Stomach (tissue), 9 donors: Measurements from ENCODE around the gene TANC1. TPM values are rescaled to one million over a fixed set of nuclear protein-coding genes. Genes with fewer than 3 reads are reported as not detected.

Experiments used
- DNase-seq, 2 donors: peaks; one replicate each; pipeline versions ENCODE4 v3.0.0 to v3.0.0-alpha.2; 2013 to 2019
- H3K27ac ChIP-seq, 5 donors: fragments of 200-600 bp in 4 of 5; sonication (generic) in 4 of 5; one replicate each; pipeline ENCODE4 v1.5.1; 2013 to 2019; ENCODE audit warnings: mild to moderate bottlenecking in 1 of 5, moderate library complexity in 1 of 5
- H3K27me3 ChIP-seq, 3 donors: fragments of 200-600 bp; sonication (generic); one replicate each; pipeline ENCODE4 v1.5.1; 2017 to 2019; ENCODE audit warnings: mixed run types in 1 of 3
- H3K36me3 ChIP-seq, 4 donors: fragments of 200-600 bp; sonication (generic); 1 replicate in 3 of 4; 2 replicates in 1 of 4; pipeline ENCODE4 v1.5.1; 2016 to 2019
- H3K4me1 ChIP-seq, 4 donors: fragments of 200-600 bp; sonication (generic); one replicate each; pipeline ENCODE4 v1.5.1; 2016 to 2019
- H3K4me3 ChIP-seq, 4 donors: fragments of 200-600 bp; sonication (generic) in 3 of 4; one replicate each; pipeline ENCODE4 v1.5.1; 2016 to 2019; ENCODE audit warnings: mild to moderate bottlenecking in 1 of 4
- H3K9me3 ChIP-seq, 4 donors: fragments of 200-600 bp; sonication (generic); one replicate each; pipeline ENCODE4 v1.5.1; 2016 to 2019
- EP300 ChIP-seq: sonication (generic); formaldehyde crosslinking; IDR thresholded peaks from one replicate; pipeline ENCODE4 v1.6.1; 2017; ENCODE audit warnings: antibody characterized with exemption
- POLR2A ChIP-seq, 4 donors: fragments of 450-650 bp; IDR thresholded peaks; one replicate each; pipeline ENCODE4 v1.6.1; 2016; ENCODE audit warnings: antibody characterized with exemption in 4 of 4, control low read depth in 2 of 4, mild to moderate bottlenecking in 1 of 4, moderate library complexity in 1 of 4
- POLR2AphosphoS5 ChIP-seq, 3 donors: sonication (generic); formaldehyde crosslinking; IDR thresholded peaks; one replicate each; pipeline ENCODE4 v1.6.1; 2016; ENCODE audit warnings: antibody characterized with exemption in 3 of 3
- WGBS, 5 donors: extraction: QIAGEN DNeasy Blood & Tissue Kit in 3 of 5; methylation state at CpG; one replicate each; pipeline versions ENCODE4 v1.1.5 to v1.1.7; 2013 to 2018; 5-methylcytosine and 5-hydroxymethylcytosine counted together
- intact Hi-C: fragments of 100-400 bp; cut with DNase I; formaldehyde crosslinking; loops from one replicate; pipeline ENCODE4 v1.15.1; 2023; ENCODE audit warnings: low total_unique reads
- polyA plus RNA-seq, 3 donors: library from polyadenylated mRNA; stranded (reverse); fragments of 200-250 nt; gene quantifications; one replicate each; pipeline ENCODE4 v1.2.3, GENCODE V29; 2013
- total RNA-seq, 5 donors: library from RNA; depleted of rRNA; stranded (reverse); fragments of >200 nt; gene quantifications; one replicate each; pipeline versions ENCODE4 v1.1.0 to v1.2.3, GENCODE V29; 2014 to 2016
- TF ChIP-seq, protein P1 (sequence below), 7 experiments: fragments of 450-650 bp in 4 of 7; fragments of 200-600 bp in 3 of 7; sonication (generic) in 3 of 7; IDR thresholded peaks; one replicate each; pipeline ENCODE4 v1.5.1; 2016 to 2019; ENCODE audit warnings: antibody characterized with exemption in 7 of 7, control low read depth in 2 of 7, mild to moderate bottlenecking in 1 of 7
- donor health status: healthy with polysubstance abuse.
- donor health status: Bipolar disorder and iron deficiency.
- donor health status: healthy.

The TANC1 gene
- total and polyA plus RNA-seq, 8 donors = 4.9 to 59.7 (median 37.7) TPM

GRCh38 chr2:159179696-159180095 is 211.3 kb downstream of the TANC1 start:
- Histone ChIP-seq H3K36me3 (peaks cover 16 to 75% (median 50%) of the 10 kb centered on the region in 4 donors), H3K27ac (no peak overlapping the region), H3K4me1 (peaks cover 0 to 16% (median 3%) of the 10 kb centered on the region in 4 donors), H3K4me3 (no peak overlapping the region), H3K9me3 (no peaks in the 10 kb centered on the region), H3K27me3 (no peaks in the 10 kb centered on the region)
- DNase-seq = no peak
- 76 to 95% (median 82%) methylated on average over 3 to 4 of the region's 4 CpGs for WGBS, 5 donors
- TF ChIP-seq EP300 = no peak
- TF ChIP-seq, protein P1, sequence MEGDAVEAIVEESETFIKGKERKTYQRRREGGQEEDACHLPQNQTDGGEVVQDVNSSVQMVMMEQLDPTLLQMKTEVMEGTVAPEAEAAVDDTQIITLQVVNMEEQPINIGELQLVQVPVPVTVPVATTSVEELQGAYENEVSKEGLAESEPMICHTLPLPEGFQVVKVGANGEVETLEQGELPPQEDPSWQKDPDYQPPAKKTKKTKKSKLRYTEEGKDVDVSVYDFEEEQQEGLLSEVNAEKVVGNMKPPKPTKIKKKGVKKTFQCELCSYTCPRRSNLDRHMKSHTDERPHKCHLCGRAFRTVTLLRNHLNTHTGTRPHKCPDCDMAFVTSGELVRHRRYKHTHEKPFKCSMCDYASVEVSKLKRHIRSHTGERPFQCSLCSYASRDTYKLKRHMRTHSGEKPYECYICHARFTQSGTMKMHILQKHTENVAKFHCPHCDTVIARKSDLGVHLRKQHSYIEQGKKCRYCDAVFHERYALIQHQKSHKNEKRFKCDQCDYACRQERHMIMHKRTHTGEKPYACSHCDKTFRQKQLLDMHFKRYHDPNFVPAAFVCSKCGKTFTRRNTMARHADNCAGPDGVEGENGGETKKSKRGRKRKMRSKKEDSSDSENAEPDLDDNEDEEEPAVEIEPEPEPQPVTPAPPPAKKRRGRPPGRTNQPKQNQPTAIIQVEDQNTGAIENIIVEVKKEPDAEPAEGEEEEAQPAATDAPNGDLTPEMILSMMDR (IDR thresholded peaks at IDR 0.05) = no peak
- TF ChIP-seq POLR2A (IDR thresholded peaks at IDR 0.05) = no peak
- TF ChIP-seq POLR2AphosphoS5 (IDR thresholded peaks at IDR 0.05) = no peak
- intact Hi-C loops = no loop called here

GRCh38 chr2:159183346-159183745 is 214.9 kb downstream of the TANC1 start:
- Histone ChIP-seq H3K9me3 (no peaks in the 10 kb centered on the region), H3K36me3 (peaks cover 17 to 70% (median 63%) of the 10 kb centered on the region in 4 donors), H3K4me1 (peaks cover 0 to under 1% (median 0%) of the 10 kb centered on the region in 4 donors), H3K27ac (no peak overlapping the region), H3K4me3 (no peak overlapping the region), H3K27me3 (no peaks in the 10 kb centered on the region)
- DNase-seq = no peak
- TF ChIP-seq, protein P1 (IDR thresholded peaks at IDR 0.05) = no peak
- no peak for TF ChIP-seq POLR2AphosphoS5 (IDR thresholded peaks at IDR 0.05)
- WGBS, 5 donors = 83 to 92% (median 86%) methylated on average over 9 of the region's 9 CpGs
- intact Hi-C loops = no loop called here

GRCh38 chr2:159185401-159186130 is 217.1 kb downstream of the TANC1 start:
- 77 to 91% (median 81%) methylated on average over 14 of the region's 14 CpGs for WGBS, 5 donors
- intact Hi-C loops = no loop called here
- no peak overlapping the region for H3K4me3 ChIP-seq
- TF ChIP-seq, protein P1 (IDR thresholded peaks at IDR 0.05) = peak in 2 of 7 experiments; percentile 21 to 29
- TF ChIP-seq POLR2AphosphoS5 (IDR thresholded peaks at IDR 0.05) = no peak
- H3K27me3 ChIP-seq = no peaks in the 10 kb centered on the region
- peak in 1 of 2 donors; percentile 60 for DNase-seq
- no peaks in the 10 kb centered on the region for H3K4me1 ChIP-seq
- H3K9me3 ChIP-seq = no peaks in the 10 kb centered on the region
- H3K27ac ChIP-seq = no peak overlapping the region
- H3K36me3 ChIP-seq = peaks cover 13 to 66% (median 60%) of the 10 kb centered on the region in 4 donors

- Histone ChIP-seq H3K36me3 (peaks cover 13 to 66% (median 59%) of the 10 kb centered on the region in 4 donors), H3K4me3 (no peak overlapping the region), H3K27ac (no peak overlapping the region), H3K4me1 (no peaks in the 10 kb centered on the region), H3K9me3 (no peaks in the 10 kb centered on the region), H3K27me3 (no peaks in the 10 kb centered on the region)
- intact Hi-C loops = no loop called here
- no peak for DNase-seq
- 83 to 95% (median 91%) methylated on average over 4 of the region's 4 CpGs for WGBS, 5 donors
- TF ChIP-seq, protein P1 (IDR thresholded peaks at IDR 0.05) = no peak
- no peak for TF ChIP-seq POLR2A (IDR thresholded peaks at IDR 0.05)
- no peak for TF ChIP-seq POLR2AphosphoS5 (IDR thresholded peaks at IDR 0.05)
- no peak for TF ChIP-seq EP300
Observed at GRCh38 chr2:159186462-159186861, 218.0 kb downstream of the TANC1 start.
